ENCODE results near the gene STARD13.

The STARD13 gene

DNA sequence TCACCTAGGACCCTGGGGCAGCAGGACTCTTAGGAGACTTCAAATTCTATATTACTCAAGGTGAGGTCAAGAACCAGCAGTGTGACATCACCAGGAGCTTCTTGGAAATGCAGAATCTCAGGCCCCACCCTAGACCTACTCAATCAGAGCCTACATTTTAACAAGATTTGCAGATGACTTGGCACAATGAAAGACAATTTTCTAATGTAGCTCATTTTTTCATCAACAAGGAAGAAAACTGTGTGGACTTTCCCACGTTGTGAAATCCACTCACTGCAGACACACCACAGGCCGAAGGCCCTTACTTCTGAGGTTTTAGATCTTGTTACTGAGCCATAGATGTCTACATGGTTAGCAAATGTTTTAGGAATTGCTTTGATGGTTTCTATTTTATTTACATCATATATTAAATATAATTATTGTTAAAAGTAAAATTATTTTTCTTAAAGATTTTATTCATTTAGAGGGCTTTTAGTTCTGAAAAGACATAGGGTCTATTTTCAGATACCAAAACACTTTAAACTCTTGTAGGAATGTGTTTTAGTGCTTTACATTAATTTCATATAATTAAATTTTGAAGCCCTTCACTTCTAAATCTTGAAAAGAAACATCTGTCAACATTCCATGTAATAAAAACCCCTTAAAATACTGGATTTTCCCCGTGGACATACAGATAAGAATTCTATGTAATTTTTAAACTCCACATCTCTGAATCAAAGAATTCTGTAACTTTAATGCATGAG lies 18.5 kb upstream of the STARD13 start:
- DNase-seq: no peak

- DNase-seq: no peak
These were observed 14.1 kb upstream of the STARD13 start for GRCh38 chr13:33299626-33300025.

- no peak for DNase-seq
These were observed 11.4 kb upstream of the STARD13 start for GRCh38 chr13:33296793-33297425.

GRCh38 chr13:33292712-33293111 lies 7.2 kb upstream of the STARD13 start:
- no peak for DNase-seq

GRCh38 chr13:33290421-33290965 lies 4.9 kb upstream of the STARD13 start:
- no peak for DNase-seq

DNA sequence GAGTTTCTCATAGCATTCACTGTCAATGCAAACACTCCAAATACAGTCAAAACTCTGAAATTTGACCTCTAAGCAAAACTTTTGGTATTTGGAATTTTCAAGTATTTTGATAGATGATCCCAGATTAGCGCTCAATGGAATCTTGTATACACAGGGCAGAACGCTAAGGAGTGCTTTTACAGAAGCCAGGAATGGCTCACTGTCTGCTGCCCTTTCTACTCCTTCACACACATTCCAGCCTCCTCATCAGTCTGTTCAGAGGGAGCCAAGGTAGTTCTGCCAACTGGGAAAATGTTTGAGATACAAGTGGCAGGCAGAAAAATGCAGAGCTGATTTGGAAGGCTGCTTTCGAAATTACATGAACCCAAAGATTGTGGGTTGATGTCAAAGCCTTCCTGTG lies 4.4 kb upstream of the STARD13 start:
- DNase-seq: no peak

GRCh38 chr13:33287142-33287882 lies 1.8 kb upstream of the STARD13 start:
- no peak for DNase-seq

- DNase-seq: no peak
These were observed 573 bp upstream of the STARD13 start for GRCh38 chr13:33286128-33286527.

- DNase-seq: no peak
These were observed 639 bp downstream of the STARD13 start for GRCh38 chr13:33284916-33285315.

DNA sequence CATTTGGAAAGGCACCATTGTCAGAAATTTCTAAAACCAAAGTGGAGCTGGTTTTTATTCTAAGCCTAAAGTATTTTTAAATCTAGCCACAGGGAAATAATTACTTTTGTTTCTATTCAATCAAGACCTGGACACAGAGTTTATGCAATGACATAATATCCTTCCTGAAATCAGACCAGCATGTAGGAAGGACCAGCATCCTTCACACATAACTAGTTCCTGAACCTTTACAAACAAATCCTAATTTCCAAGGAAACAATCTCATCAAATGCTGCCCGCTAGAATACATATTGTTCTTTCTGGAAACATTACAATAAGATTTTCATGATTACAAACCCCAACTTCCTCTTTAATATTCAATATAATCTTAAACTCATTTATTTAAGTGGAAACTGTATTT lies 1.5 kb downstream of the STARD13 start:
- no peak for DNase-seq

GRCh38 chr13:33283195-33283911 lies 2.2 kb downstream of the STARD13 start:
- DNase-seq: no peak

GRCh38 chr13:33281951-33282595 lies 3.5 kb downstream of the STARD13 start:
- no peak for DNase-seq

GRCh38 chr13:33280923-33281322 lies 4.6 kb downstream of the STARD13 start:
- no peak for DNase-seq

DNA sequence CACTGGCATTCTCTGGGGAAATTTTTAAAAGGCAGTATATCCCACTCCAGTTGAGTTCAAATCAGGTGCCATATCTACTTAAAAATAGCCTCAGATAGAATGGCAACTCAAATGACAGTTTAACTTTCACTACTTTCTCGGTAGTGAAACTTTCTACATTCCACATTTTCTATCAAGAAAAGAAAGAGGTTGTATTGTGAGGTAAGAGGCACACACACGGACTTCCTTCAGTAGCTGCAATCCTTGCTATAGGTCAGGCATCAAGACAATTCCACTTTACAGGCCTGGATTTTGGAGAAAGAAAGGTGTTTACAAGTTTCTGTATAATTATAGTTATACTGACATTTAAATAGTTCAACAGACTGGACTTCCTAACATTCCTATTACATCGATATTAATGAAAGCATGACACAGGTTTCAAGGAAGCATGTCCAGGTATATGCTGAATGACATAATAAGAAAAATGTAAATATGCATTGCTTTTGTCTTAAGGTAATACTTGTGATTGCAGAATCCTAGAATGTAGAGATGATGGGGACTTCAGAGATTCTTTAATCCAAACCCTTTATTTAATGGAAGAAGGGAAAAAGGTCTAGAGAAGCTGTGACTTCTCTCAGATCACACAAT lies 5.2 kb downstream of the STARD13 start:
- no peak for DNase-seq

GRCh38 chr13:33279414-33280278 lies 5.9 kb downstream of the STARD13 start:
- no peak for DNase-seq

- no peak for DNase-seq
These were observed 6.6 kb downstream of the STARD13 start for GRCh38 chr13:33278913-33279312.

GRCh38 chr13:33277946-33278345 lies 7.6 kb downstream of the STARD13 start:
- DNase-seq: no peak

- DNase-seq: no peak
These were observed 8.4 kb downstream of the STARD13 start for GRCh38 chr13:33277037-33277740.

GRCh38 chr13:33276570-33276969 lies 9.0 kb downstream of the STARD13 start:
- DNase-seq: no peak

GRCh38 chr13:33275916-33276315 lies 9.6 kb downstream of the STARD13 start:
- DNase-seq: no peak
